ENCODE data around the gene ADRA2C. TPM values are rescaled to one million over a fixed set of nuclear protein-coding genes. Genes with fewer than 3 reads are reported as not detected.

Gene ADRA2C
- total RNA-seq (2014; rRNA removed; shearing (Covaris generic)): not detected in 2 replicates

- Histone ChIP-seq H3K27me3 (replicated peaks) (peaks cover 34% of the 10 kb centered on the region), H3K4me3 (no peak within 1 kb of the TSS), H3K4me1 (replicated peaks) (no peaks in the 10 kb centered on the region; the same call in 1 of the 2 replicates), H3K27ac (no peak within 1 kb of the TSS), H3K36me3 (no peaks in the 10 kb centered on the region), H3K9me3 (replicated peaks) (peaks cover 7% of the 10 kb centered on the region)
- no peak for DNase-seq (ENCODE audit: low read depth in 1 of 2, low spot score in 2 of 2)
Observed at GRCh38 chr4:3766036-3766784, at the start of gene ADRA2C. ADRA2C (plus strand) TSS chr4:3766385; CDS start chr4:3766607, 222 bp downstream.

- Histone ChIP-seq H3K9me3 (replicated peaks) (peaks cover 3% of the 10 kb centered on the region), H3K36me3 (no peaks in the 10 kb centered on the region), H3K27me3 (replicated peaks) (peaks cover 7% of the 10 kb centered on the region), H3K27ac (no peak overlapping the region), H3K4me1 (replicated peaks) (no peaks in the 10 kb centered on the region), H3K4me3 (no peak overlapping the region)
- no peak for DNase-seq (ENCODE audit: low read depth in 1 of 2, low spot score in 2 of 2)
Observed at GRCh38 chr4:3716631-3717235, 49.5 kb upstream of the ADRA2C start.

- no peak for DNase-seq (ENCODE audit: low read depth in 1 of 2, low spot score in 2 of 2)
- H3K27ac ChIP-seq: no peak overlapping the region
- peaks cover 7% of the 10 kb centered on the region for H3K27me3 ChIP-seq (replicated peaks)
- peaks cover 3% of the 10 kb centered on the region for H3K9me3 ChIP-seq (replicated peaks)
- H3K36me3 ChIP-seq: no peaks in the 10 kb centered on the region
- no peaks in the 10 kb centered on the region for H3K4me1 ChIP-seq (replicated peaks)
- H3K4me3 ChIP-seq: no peak overlapping the region
Observed at GRCh38 chr4:3717241-3717640, 48.9 kb upstream of the ADRA2C start.

DNA sequence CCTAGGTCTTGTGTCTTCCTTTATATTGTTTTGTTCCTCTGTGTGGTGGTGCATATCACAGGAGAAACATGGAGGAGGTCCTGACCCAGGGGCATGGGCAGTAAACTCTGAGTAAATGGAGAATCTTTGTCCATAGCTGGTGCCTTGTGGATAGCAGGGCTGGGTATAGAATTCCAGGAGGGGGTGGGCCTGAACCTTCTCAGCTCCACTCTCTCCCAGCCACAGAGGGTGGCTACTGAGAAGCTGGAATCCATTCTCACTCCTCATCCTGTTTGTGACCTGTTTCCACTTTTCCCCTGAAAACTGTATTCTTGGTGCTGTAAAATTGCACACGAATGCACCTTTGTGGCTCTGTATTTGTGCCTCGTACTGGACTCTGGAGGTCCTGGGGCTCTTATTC, 47.7 kb upstream of the ADRA2C start:
- no peak overlapping the region for H3K27ac ChIP-seq
- H3K4me1 ChIP-seq (replicated peaks): no peaks in the 10 kb centered on the region
- H3K27me3 ChIP-seq (replicated peaks): peaks cover 5% of the 10 kb centered on the region
- no peak for DNase-seq (ENCODE audit: low read depth in 1 of 2, low spot score in 2 of 2)
- H3K9me3 ChIP-seq (replicated peaks): peaks cover 3% of the 10 kb centered on the region
- no peaks in the 10 kb centered on the region for H3K36me3 ChIP-seq
- no peak overlapping the region for H3K4me3 ChIP-seq

- peaks cover 3% of the 10 kb centered on the region for H3K9me3 ChIP-seq (replicated peaks)
Observed at GRCh38 chr4:3719191-3719590, 47.0 kb upstream of the ADRA2C start.

GRCh38 chr4:3719836-3720235, 46.3 kb upstream of the ADRA2C start:
- Histone ChIP-seq H3K27ac (no peak overlapping the region), H3K27me3 (replicated peaks) (peaks cover 5% of the 10 kb centered on the region), H3K4me1 (replicated peaks) (no peaks in the 10 kb centered on the region), H3K9me3 (replicated peaks) (peaks cover 3% of the 10 kb centered on the region), H3K36me3 (no peaks in the 10 kb centered on the region), H3K4me3 (no peak overlapping the region)
- no peak for DNase-seq (ENCODE audit: low read depth in 1 of 2, low spot score in 2 of 2)

More at GRCh38 chr4:3719191-3719590, 47.0 kb upstream of the ADRA2C start:
- Histone ChIP-seq H3K36me3 (no peaks in the 10 kb centered on the region), H3K4me3 (no peak overlapping the region), H3K27ac (no peak overlapping the region), H3K4me1 (replicated peaks) (no peaks in the 10 kb centered on the region), H3K27me3 (replicated peaks) (peaks cover 5% of the 10 kb centered on the region)
- no peak for DNase-seq (ENCODE audit: low read depth in 1 of 2, low spot score in 2 of 2)

GRCh38 chr4:3720466-3720865, 45.7 kb upstream of the ADRA2C start:
- Histone ChIP-seq H3K27ac (no peak overlapping the region), H3K4me3 (no peak overlapping the region), H3K9me3 (replicated peaks) (peaks cover 3% of the 10 kb centered on the region), H3K4me1 (replicated peaks) (no peaks in the 10 kb centered on the region), H3K36me3 (no peaks in the 10 kb centered on the region), H3K27me3 (replicated peaks) (peaks cover 5% of the 10 kb centered on the region)
- no peak for DNase-seq (ENCODE audit: low read depth in 1 of 2, low spot score in 2 of 2)

GRCh38 chr4:3721186-3721585, 45.0 kb upstream of the ADRA2C start:
- no peaks in the 10 kb centered on the region for H3K36me3 ChIP-seq
- no peaks in the 10 kb centered on the region for H3K4me1 ChIP-seq (replicated peaks)
- DNase-seq (ENCODE audit: low read depth in 1 of 2, low spot score in 2 of 2): no peak
- H3K4me3 ChIP-seq: no peak overlapping the region
- no peak overlapping the region for H3K27ac ChIP-seq
- peaks cover 3% of the 10 kb centered on the region for H3K9me3 ChIP-seq (replicated peaks)
- peaks cover 5% of the 10 kb centered on the region for H3K27me3 ChIP-seq (replicated peaks)

- Histone ChIP-seq H3K4me1 (replicated peaks) (no peaks in the 10 kb centered on the region), H3K27me3 (replicated peaks) (peaks cover 6% of the 10 kb centered on the region)
- no peak for DNase-seq (ENCODE audit: low read depth in 1 of 2, low spot score in 2 of 2)
Observed at GRCh38 chr4:3721627-3722026, 44.6 kb upstream of the ADRA2C start.

DNA sequence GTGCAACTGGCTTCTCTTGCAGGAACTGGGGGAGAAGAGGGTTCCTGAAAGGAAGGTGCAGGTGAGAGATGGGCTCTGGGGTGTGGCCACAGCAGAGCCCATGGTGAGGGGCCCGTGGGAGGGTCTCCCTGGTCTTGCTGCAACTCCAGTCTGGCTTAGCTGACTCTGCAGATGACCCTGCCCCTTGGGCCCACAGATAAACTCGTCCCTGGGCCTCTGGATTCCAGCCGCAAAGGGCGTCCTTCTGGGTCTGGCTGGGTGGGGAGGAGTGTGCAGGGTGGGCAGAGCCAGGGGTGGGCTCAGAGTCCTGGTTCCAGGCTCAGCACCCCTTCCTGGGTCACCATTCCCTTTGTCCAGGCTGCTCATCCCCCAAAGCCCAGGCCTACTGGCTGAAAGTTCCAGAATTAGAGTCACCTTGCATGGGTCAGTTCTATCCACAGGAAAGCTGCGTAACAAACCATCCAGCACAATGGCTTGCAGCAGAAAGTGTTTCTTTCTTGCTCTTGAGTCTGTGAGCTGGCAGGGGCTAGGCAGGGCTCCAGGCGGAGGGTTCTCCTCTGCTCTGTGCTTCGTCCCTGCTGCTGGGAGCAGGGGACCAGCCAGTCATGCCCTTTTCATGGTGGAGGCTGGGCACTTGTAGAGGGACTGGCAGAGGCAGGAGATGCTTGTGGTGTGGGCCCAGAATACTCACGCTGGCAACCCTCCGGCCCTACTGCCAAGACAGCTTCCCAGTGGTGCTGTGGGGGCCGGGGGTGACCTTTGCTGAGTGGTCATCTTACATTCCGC, 43.5 kb upstream of the ADRA2C start:
- Histone ChIP-seq H3K9me3 (replicated peaks) (peaks cover 3% of the 10 kb centered on the region), H3K4me3 (no peak overlapping the region), H3K36me3 (no peaks in the 10 kb centered on the region), H3K4me1 (replicated peaks) (no peaks in the 10 kb centered on the region), H3K27me3 (replicated peaks) (peaks cover 11% of the 10 kb centered on the region), H3K27ac (no peak overlapping the region)
- DNase-seq (ENCODE audit: low read depth in 1 of 2, low spot score in 2 of 2): no peak

More at GRCh38 chr4:3721627-3722026, 44.6 kb upstream of the ADRA2C start:
- H3K27ac ChIP-seq: no peak overlapping the region
- H3K4me3 ChIP-seq: no peak overlapping the region
- H3K36me3 ChIP-seq: no peaks in the 10 kb centered on the region
- peaks cover 3% of the 10 kb centered on the region for H3K9me3 ChIP-seq (replicated peaks)

DNA sequence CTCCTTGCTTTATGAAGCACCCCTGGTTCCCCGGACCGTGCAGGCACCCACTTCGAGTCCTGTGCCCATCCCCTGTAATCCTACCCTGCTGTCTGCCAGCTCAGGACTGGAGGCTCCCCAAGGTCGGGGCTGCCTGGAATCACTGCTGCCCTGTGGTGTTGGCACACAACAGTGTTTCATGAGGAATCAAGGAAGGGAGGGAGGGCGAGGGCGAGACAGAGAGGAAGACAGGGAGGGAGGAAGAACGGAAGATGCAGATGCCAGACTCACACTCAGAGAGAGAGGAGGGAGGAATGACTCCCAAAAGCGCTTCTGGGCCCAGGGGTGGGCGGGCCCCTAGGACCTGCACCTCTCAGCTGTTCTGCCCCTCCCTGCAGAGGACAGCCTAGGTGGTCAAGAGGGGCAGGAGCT, 42.9 kb upstream of the ADRA2C start:
- H3K27ac ChIP-seq: no peak overlapping the region
- no peak for DNase-seq (ENCODE audit: low read depth in 1 of 2, low spot score in 2 of 2)
- no peaks in the 10 kb centered on the region for H3K36me3 ChIP-seq
- H3K4me1 ChIP-seq (replicated peaks): no peaks in the 10 kb centered on the region
- peaks cover 3% of the 10 kb centered on the region for H3K9me3 ChIP-seq (replicated peaks)
- no peak overlapping the region for H3K4me3 ChIP-seq
- H3K27me3 ChIP-seq (replicated peaks): peaks cover 11% of the 10 kb centered on the region

- Histone ChIP-seq H3K4me3 (no peak overlapping the region), H3K36me3 (no peaks in the 10 kb centered on the region), H3K27me3 (replicated peaks) (peaks cover 11% of the 10 kb centered on the region), H3K27ac (no peak overlapping the region), H3K9me3 (replicated peaks) (no peaks in the 10 kb centered on the region; the same call in 1 of the 2 replicates), H3K4me1 (replicated peaks) (no peaks in the 10 kb centered on the region)
- DNase-seq (ENCODE audit: low read depth in 1 of 2, low spot score in 2 of 2): no peak
Observed at GRCh38 chr4:3724319-3725231, 41.6 kb upstream of the ADRA2C start.
